HEK293T (cell line): ENCODE data around the gene RAB3IL1.

ENCODE experiments used
- ELF4 ChIP-seq: fragments of 450-650 bp; IDR thresholded peaks from 2 replicates; pipeline ENCODE4 v1.6.1; 2017; ENCODE audit warnings: antibody characterized with exemption
- NFRKB ChIP-seq: fragments of 450-650 bp; IDR thresholded peaks from 2 replicates; pipeline ENCODE4 v1.6.1; 2016; ENCODE audit warnings: mild to moderate bottlenecking, moderate library complexity

- no peak for TF ChIP-seq ELF4
- TF ChIP-seq NFRKB, result no peak
These were observed 36.9 kb upstream of the RAB3IL1 start for GRCh38 chr11:61954106-61954850.
